K562 (cell line): ENCODE measurements around the gene LPGAT1. TPM values are rescaled to one million over a fixed set of nuclear protein-coding genes. Genes with fewer than 3 reads are reported as not detected.

Experiments used
- ATAC-seq: fragments of 200-7000 bp; cut with Tn5 transposase; 3 replicates; pipeline ENCODE4 v1.9.1; 2020; ENCODE audit warnings: moderate library complexity
- BruUV-seq: library from RNA; stranded (reverse); fragments of 400-500 nt; replicated peaks from 2 replicates; lab custom pipeline; 2021; lab: Mats Ljungman, UMichigan
- CTCF ChIA-PET: fragments of 300-600 bp; formaldehyde crosslinking; extraction: SDS; loops from one replicate; lab custom pipeline; 2021; ENCODE audit warnings: low intra/inter-chr PET ratio; lab: Yijun Ruan, JAX
- POLR2A ChIA-PET: fragments of 300-600, 350-650 bp; sonication (Branson Sonifier 250); formaldehyde crosslinking; extraction: SDS; loops from one replicate; lab custom pipeline; 2021; ENCODE audit warnings: antibody characterized with exemption, inconsistent platforms; lab: Yijun Ruan, JAX
- DNase-seq, 4 experiments: peaks; one replicate each; pipeline versions ENCODE4 v3.0.0 to v3.0.0-alpha.2; 2011 to 2018; ENCODE audit warnings: low spot score in 3 of 4, mixed read lengths in 3 of 4; ENCODE audit errors: extremely low read depth in 1 of 4
- FAIRE-seq: peaks from 2 replicates; lab custom pipeline; 2011; peaks lifted over from hg19 to GRCh38; lab: Jason Lieb, UNC
- H2AFZ ChIP-seq: 2 replicates; pipeline ENCODE4 v1.6.0; 2011; ENCODE audit warnings: low read depth, low read length, control low read depth, inconsistent platforms
- H3K27ac ChIP-seq: fragments of 200-600 bp; 3 replicates; pipeline ENCODE4 v1.8.0; 2011; ENCODE audit warnings: low read depth, mild to moderate bottlenecking, control low read depth, inconsistent platforms, low read length, moderate library complexity, mixed read lengths; ENCODE audit errors: extremely low read depth
- H3K27me3 ChIP-seq, 2 experiments: fragments of 300-600 bp in 1 of 2; 2 replicates in 1 of 2; 3 replicates in 1 of 2; pipeline versions ENCODE4 v1.6.0 to v1.8.0; 2011; ENCODE audit warnings: inconsistent platforms in 2 of 2, low read length in 2 of 2, mild to moderate bottlenecking in 1 of 2, mixed read lengths in 1 of 2, moderate library complexity in 1 of 2; ENCODE audit not compliant: control insufficient read depth in 2 of 2, insufficient read depth in 2 of 2
- H3K36me3 ChIP-seq: fragments of 300-600 bp; 3 replicates; pipeline ENCODE4 v1.8.0; 2011; ENCODE audit warnings: mild to moderate bottlenecking, low read length, inconsistent platforms; ENCODE audit not compliant: control insufficient read depth, insufficient read depth
- H3K4me1 ChIP-seq, 2 experiments: fragments of 200-600 bp in 1 of 2; replicated peaks in 1 of 2; 2 replicates in 1 of 2; 3 replicates in 1 of 2; pipeline versions ENCODE4 v1.5.1 to v1.8.0; 2011; ENCODE audit warnings: inconsistent platforms in 2 of 2, low read length in 2 of 2, mild to moderate bottlenecking in 1 of 2, mixed read lengths in 1 of 2, moderate library complexity in 1 of 2; ENCODE audit not compliant: control insufficient read depth in 2 of 2, insufficient read depth in 2 of 2
- H3K4me2 ChIP-seq: 2 replicates; pipeline ENCODE4 v1.6.1; 2011; ENCODE audit warnings: low read length, control low read depth, inconsistent platforms, mixed read lengths; ENCODE audit not compliant: insufficient read depth
- H3K4me3 ChIP-seq: fragments of 200-600 bp; sonication (generic), shearing (Covaris generic); 2 replicates; pipeline ENCODE4 v1.5.1; 2016; ENCODE audit warnings: control low read depth, inconsistent platforms
- H3K79me2 ChIP-seq: fragments of 200-600 bp; 3 replicates; pipeline ENCODE4 v1.8.0; 2011; ENCODE audit warnings: low read length, inconsistent platforms; ENCODE audit not compliant: control insufficient read depth, insufficient read depth
- H3K9ac ChIP-seq, 2 experiments: 2 replicates each; pipeline versions ENCODE4 v1.6.0 to v1.6.1; 2011; ENCODE audit warnings: low read depth in 2 of 2, low read length in 2 of 2, control low read depth in 1 of 2, inconsistent platforms in 1 of 2, mild to moderate bottlenecking in 1 of 2, mixed read lengths in 1 of 2; ENCODE audit not compliant: insufficient read depth in 1 of 2
- H3K9me1 ChIP-seq: one replicate; pipeline ENCODE4 v1.6.0; 2011; ENCODE audit warnings: inconsistent platforms, mild to moderate bottlenecking, low read length, moderate library complexity; ENCODE audit not compliant: control insufficient read depth, insufficient read depth
- H3K9me3 ChIP-seq: replicated peaks from 2 replicates; pipeline ENCODE4 v1.5.1; 2011; ENCODE audit warnings: low read depth, low read length, inconsistent platforms; ENCODE audit not compliant: control insufficient read depth, insufficient read depth
- H4K20me1 ChIP-seq: replicated peaks from 2 replicates; pipeline ENCODE4 v1.6.1; 2011; ENCODE audit warnings: low read length, inconsistent platforms, mixed read lengths; ENCODE audit not compliant: control insufficient read depth, insufficient read depth
- ARID2 ChIP-seq: fragments of 450-650 bp; IDR thresholded peaks from 2 replicates; pipeline ENCODE4 v1.6.1; 2017; ENCODE audit warnings: antibody characterized with exemption, mild to moderate bottlenecking
- ETV1 ChIP-seq: fragments of 450-650 bp; conservative IDR thresholded peaks from 2 replicates; pipeline ENCODE4 v1.6.1; 2016; ENCODE audit warnings: missing genetic modification characterization, control low read depth, low read depth, missing compliant biosample characterization
- FOS ChIP-seq: IDR thresholded peaks from 3 replicates; pipeline ENCODE4 v1.6.1; 2011; ENCODE audit not compliant: insufficient read length; ENCODE audit errors: extremely low read depth
- JUNB ChIP-seq: fragments of 450-650 bp; formaldehyde crosslinking; conservative IDR thresholded peaks from 2 replicates; pipeline ENCODE4 v1.4.0; 2020; ENCODE audit warnings: mild to moderate bottlenecking
- PHF21A ChIP-seq: fragments of 450-650 bp; IDR thresholded peaks from 2 replicates; pipeline ENCODE4 v1.6.1; 2017; ENCODE audit warnings: low read depth, borderline replicate concordance
- SNIP1 ChIP-seq: fragments of 450-650 bp; IDR thresholded peaks from 2 replicates; pipeline ENCODE4 v1.7.1; 2017; ENCODE audit warnings: low read depth, mild to moderate bottlenecking
- TCF7 ChIP-seq: sonication (generic); IDR thresholded peaks from 2 replicates; pipeline ENCODE4 v1.6.1; 2016; ENCODE audit warnings: antibody characterized with exemption, borderline replicate concordance
- XRCC3 ChIP-seq: fragments of 450-650 bp; IDR thresholded peaks from 2 replicates; pipeline ENCODE4 v1.6.1; 2017; ENCODE audit warnings: mild to moderate bottlenecking, moderate library complexity
- ZBTB26 ChIP-seq: fragments of 450-650 bp; formaldehyde crosslinking; IDR thresholded peaks from 2 replicates; pipeline ENCODE4 v1.4.0; 2022; ENCODE audit warnings: missing genetic modification characterization
- ZSCAN32 ChIP-seq: fragments of 450-650 bp; formaldehyde crosslinking; IDR thresholded peaks from 2 replicates; pipeline ENCODE4 v1.4.0; 2020; ENCODE audit warnings: mild to moderate bottlenecking, moderate library complexity
- WGBS: fragments of 100-300 bp; shearing (Covaris generic); methylation state at CpG from one replicate; pipeline ENCODE4 v1.1.6; 2016; ENCODE audit warnings: low coverage, mixed read lengths; ENCODE audit not compliant: insufficient coverage; ENCODE audit errors: missing lambda C conversion rate; 5-methylcytosine and 5-hydroxymethylcytosine counted together
- in situ Hi-C: fragments of 300-500 bp; cut with MboI; formaldehyde crosslinking; loops from 4 replicates; pipeline ENCODE4 v1.15.0; 2018; ENCODE audit warnings: inconsistent platforms, mixed read lengths
- intact Hi-C: fragments of 100-400 bp; cut with micrococcal nuclease; formaldehyde crosslinking; loops from 2 replicates; pipeline ENCODE4 v1.14.2; 2022
- polyA plus RNA-seq, 8 experiments: library from polyadenylated mRNA; depleted of rRNA in 4 of 8; stranded (reverse) in 5 of 8; unstranded in 3 of 8; fragments of >200 nt; fragmentation: Nextera tagmentation in 2 of 8; fragmentation: Illumina TruSeq in 1 of 8; extraction: Ambion mirVana in 2 of 8; extraction: Trizol in 1 of 8; gene quantifications; 2 replicates each; pipeline versions ENCODE4 v1.2.1 to v1.2.3, GENCODE V29; 2011 to 2014; ENCODE audit warnings: inconsistent platforms in 1 of 8, missing spikeins in 1 of 8
- total RNA-seq, 7 experiments: library from RNA; depleted of rRNA in 6 of 7; stranded (reverse); fragments of >200 nt in 6 of 7; fragmentation: Illumina TruSeq in 2 of 7; extraction: Trizol in 2 of 7; gene quantifications; 2 replicates each; pipeline versions ENCODE4 v1.2.1 to v1.2.3, GENCODE V29; 2011 to 2021; ENCODE audit warnings: low replicate concordance in 1 of 7
- TF ChIP-seq, protein P1 (sequence below): fragments of 250-450 bp; sonication (Bioruptor Pico); IDR thresholded peaks from 2 replicates; pipeline ENCODE4 v1.8.0; 2022; ENCODE audit warnings: moderate library complexity, mild to moderate bottlenecking, inconsistent platforms

LPGAT1 gene
- total and polyA plus RNA-seq, 9 of the 15 experiments (the other 6 are each of a cell fraction or from before 2014, with no cell fraction given), result 5.7 to 31.4 (median 16.3) TPM

- no peak for ATAC-seq
- no peak for FAIRE-seq
- Histone ChIP-seq H3K4me3 (no peak overlapping the region), H3K9me1 (no peaks in the 10 kb centered on the region), H3K27me3 (peaks cover 0 to 7% of the 10 kb centered on the region in 2 experiments; a peak in 1 of 5 replicates), H3K4me2 (no peak overlapping the region), H3K4me1 (peaks cover 3 to 5% of the 10 kb centered on the region in 2 experiments; a peak in 3 of 5 replicates), H4K20me1 (no peaks in the 10 kb centered on the region), H3K9me3 (no peaks in the 10 kb centered on the region), H3K9ac (no peak overlapping the region), H3K27ac (no peak overlapping the region), H3K36me3 (no peaks in the 10 kb centered on the region), H2AFZ (no peak overlapping the region), H3K79me2 (no peaks in the 10 kb centered on the region)
- in situ Hi-C loops, result no loop called here
- BruUV-seq, result no TSS peak
- 33% methylated on average over 11 of the region's 11 CpGs for WGBS
- no peak for DNase-seq
- POLR2A ChIA-PET, result no interaction called here
- CTCF ChIA-PET, result no interaction called here
- TF ChIP-seq, protein P1, sequence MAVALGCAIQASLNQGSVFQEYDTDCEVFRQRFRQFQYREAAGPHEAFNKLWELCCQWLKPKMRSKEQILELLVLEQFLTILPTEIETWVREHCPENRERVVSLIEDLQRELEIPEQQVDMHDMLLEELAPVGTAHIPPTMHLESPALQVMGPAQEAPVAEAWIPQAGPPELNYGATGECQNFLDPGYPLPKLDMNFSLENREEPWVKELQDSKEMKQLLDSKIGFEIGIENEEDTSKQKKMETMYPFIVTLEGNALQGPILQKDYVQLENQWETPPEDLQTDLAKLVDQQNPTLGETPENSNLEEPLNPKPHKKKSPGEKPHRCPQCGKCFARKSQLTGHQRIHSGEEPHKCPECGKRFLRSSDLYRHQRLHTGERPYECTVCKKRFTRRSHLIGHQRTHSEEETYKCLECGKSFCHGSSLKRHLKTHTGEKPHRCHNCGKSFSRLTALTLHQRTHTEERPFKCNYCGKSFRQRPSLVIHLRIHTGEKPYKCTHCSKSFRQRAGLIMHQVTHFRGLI, result no peak
- TF ChIP-seq ARID2, result no peak
- TF ChIP-seq TCF7, result no peak
- TF ChIP-seq XRCC3, result no peak
- TF ChIP-seq PHF21A, result no peak
- TF ChIP-seq SNIP1, result no peak
- no peak for TF ChIP-seq FOS
- TF ChIP-seq ZBTB26 (CRISPR knock-in tag), result no peak
- no peak for TF ChIP-seq JUNB (CRISPR knock-in tag)
- no peak for TF ChIP-seq ETV1 (tag)
- TF ChIP-seq ZSCAN32 (CRISPR knock-in tag), result no peak
- intact Hi-C loops, result no loop called here
Measured at GRCh38 chr1:211703812-211704537, 126.6 kb downstream of the LPGAT1 start.
